ENCODE data around the gene TIMP2.

Gene TIMP2

GRCh38 chr17:78812855-78813254 is 112.3 kb downstream of the TIMP2 start:
- no peak for DNase-seq (ENCODE audit: low spot score)

GRCh38 chr17:78808163-78808562 is 117.0 kb downstream of the TIMP2 start:
- no peak for DNase-seq (ENCODE audit: low spot score)

- no peak for DNase-seq (ENCODE audit: low spot score)
Measured at GRCh38 chr17:78806451-78806850, 118.7 kb downstream of the TIMP2 start.

- no peak for DNase-seq (ENCODE audit: low spot score)
Measured at GRCh38 chr17:78805301-78805700, 119.9 kb downstream of the TIMP2 start.

GRCh38 chr17:78804777-78805176 is 120.4 kb downstream of the TIMP2 start:
- DNase-seq (ENCODE audit: low spot score), result no peak

GRCh38 chr17:78803186-78803845 is 121.9 kb downstream of the TIMP2 start:
- no peak for DNase-seq (ENCODE audit: low spot score)
